Cardiac fibroblast (primary cell): ENCODE results near the gene DOCK11.

Experiments
- DNase-seq, 2 donors: peaks; one replicate each; pipeline versions ENCODE4 v3.0.0 to v3.0.0-alpha.2; 2010; ENCODE audit warnings: low read depth in 2 of 2
- H3K4me3 ChIP-seq, 2 donors: replicated peaks in 1 of 2; 1 replicate in 1 of 2; 2 replicates in 1 of 2; pipeline ENCODE4 v1.5.1; 2011; ENCODE audit warnings: low read depth in 2 of 2, low read length in 2 of 2, mild to moderate bottlenecking in 2 of 2, moderate library complexity in 1 of 2
- TF ChIP-seq, protein P1 (sequence below): IDR thresholded peaks from one replicate; pipeline ENCODE4 v1.5.1; 2011; ENCODE audit warnings: low read depth, mild to moderate bottlenecking, low read length, inconsistent platforms

DOCK11 gene

DNA sequence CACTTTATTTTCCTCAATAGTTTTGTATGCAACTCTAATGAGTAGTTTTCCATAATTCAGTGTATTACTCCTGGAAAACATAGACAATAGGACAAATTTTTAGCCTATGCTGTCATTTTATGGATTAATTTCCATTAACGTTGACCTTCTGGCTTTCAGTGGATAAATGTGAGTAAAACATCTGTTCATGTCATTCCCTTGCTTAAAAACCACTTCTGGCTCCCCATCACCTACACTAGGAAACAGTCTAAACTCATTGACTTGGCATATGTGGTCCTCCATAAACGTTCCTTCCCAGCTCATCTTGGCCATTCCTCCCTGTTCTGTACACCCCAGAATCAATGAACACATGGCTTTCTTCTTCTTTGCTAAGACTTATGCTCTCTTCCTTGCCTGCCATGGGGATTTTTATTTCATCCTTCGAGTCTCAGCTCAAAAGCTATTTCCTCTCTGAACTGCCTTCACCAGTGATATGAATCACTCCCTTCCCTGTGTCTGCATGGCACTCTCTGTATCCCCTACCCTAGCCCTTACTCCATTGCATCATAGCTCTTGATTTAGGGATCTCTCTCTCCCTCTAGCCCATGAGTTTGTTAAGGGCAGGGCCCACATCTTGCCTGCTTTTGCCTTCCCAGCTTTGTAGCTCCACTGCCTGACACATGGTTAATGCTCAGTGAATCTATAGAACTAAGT is 34.8 kb downstream of the DOCK11 start:
- TF ChIP-seq, protein P1, sequence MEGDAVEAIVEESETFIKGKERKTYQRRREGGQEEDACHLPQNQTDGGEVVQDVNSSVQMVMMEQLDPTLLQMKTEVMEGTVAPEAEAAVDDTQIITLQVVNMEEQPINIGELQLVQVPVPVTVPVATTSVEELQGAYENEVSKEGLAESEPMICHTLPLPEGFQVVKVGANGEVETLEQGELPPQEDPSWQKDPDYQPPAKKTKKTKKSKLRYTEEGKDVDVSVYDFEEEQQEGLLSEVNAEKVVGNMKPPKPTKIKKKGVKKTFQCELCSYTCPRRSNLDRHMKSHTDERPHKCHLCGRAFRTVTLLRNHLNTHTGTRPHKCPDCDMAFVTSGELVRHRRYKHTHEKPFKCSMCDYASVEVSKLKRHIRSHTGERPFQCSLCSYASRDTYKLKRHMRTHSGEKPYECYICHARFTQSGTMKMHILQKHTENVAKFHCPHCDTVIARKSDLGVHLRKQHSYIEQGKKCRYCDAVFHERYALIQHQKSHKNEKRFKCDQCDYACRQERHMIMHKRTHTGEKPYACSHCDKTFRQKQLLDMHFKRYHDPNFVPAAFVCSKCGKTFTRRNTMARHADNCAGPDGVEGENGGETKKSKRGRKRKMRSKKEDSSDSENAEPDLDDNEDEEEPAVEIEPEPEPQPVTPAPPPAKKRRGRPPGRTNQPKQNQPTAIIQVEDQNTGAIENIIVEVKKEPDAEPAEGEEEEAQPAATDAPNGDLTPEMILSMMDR: no peak
- peak; percentile 54 to 59 for DNase-seq
- H3K4me3 ChIP-seq: no peak overlapping the region

DNA sequence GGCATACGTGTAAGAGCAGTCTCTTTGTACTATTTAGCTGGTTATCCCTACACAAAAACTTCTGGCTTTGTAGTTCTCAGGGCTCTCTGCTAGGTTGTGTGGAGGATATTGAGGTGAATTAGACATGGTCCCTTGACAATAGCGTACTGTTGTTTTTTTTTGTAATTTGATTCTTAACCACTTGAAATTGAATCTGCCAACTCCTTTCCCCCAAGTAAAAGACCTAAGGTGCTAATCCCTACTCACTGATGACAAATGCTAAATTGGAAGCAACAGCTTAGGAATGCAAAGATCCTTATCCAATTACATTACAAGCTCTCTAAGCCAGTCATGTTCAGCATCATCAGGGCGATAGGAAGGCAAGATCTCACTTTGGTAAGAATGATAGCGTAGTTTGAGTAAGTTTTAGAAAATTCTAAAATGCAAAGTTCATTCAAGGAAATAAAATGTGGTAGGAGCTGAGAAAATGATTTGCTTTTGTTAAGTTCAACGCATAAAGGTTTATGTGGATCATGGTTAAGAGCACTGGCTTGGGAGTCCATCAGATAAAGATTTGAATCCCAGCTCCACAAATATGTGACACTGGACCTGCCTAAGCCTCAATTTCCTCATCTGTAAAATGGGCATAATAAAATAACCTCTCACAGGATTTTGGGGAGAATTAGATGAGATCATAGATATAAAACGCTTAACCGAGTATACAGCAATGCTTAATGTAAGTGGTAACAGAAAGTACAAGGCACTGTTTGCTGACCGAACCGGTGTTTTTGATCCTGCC is 39.3 kb downstream of the DOCK11 start:
- H3K4me3 ChIP-seq: no peak overlapping the region
- no peak for DNase-seq

DNA sequence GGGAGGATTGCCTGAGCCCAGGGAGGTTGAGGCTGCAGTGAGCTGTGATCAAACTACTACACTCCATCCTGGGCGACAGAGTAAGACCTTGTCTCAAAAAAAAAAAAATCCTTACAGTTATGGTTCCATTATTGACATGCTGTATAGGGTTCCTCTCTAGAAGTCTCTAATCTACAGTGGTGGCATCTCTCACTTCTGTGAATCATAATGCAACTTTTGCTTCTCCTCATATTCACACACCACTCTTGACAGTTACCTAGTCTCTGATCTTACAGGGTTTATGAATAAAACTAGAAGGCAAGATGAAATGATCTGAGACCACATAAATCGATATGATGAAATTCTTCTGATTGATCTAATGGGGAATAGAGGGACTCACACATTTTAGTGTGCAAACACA is 40.6 kb downstream of the DOCK11 start:
- TF ChIP-seq, protein P1: no peak
- H3K4me3 ChIP-seq: no peak overlapping the region
- DNase-seq: no peak

More for the DNA sequence above, 39.3 kb downstream of the DOCK11 start:
- TF ChIP-seq, protein P1: no peak

DNA sequence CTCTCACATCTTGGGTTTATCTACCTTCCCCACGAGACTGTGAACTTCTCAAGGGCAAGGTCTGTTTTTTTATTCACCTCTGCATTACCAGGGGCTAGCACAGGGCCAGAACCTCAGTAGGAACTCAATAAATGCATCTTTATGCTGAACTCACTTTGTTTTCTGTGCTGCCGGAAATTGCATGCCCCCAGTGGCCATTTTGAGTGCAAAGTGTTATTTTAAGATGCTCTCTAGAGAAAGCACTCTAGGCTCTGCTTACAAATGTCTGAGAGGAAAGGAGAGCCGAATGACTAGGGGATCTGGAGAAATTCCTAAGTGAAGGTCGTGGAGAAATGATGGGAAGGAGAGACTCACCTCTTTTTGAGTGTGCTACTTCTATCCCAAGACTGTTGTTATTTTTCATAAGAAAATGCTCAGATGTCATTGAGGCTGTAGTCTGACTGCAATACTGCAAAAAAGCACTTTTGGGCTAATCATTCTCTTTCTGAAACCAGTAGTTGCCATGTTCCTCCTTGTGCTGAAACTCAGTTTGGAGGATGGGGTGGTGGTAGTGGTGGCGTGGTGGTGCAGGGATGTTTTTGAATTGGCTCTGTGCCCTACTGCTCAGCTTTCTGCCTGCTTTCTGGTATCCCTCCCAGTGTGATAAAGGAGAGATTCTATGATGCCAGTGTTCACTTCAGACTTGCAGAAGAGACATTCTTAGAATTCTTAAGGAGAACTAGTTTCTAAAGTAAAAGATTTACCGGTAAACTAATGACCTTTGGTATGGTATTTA is 41.3 kb downstream of the DOCK11 start:
- TF ChIP-seq, protein P1: peak; percentile 53
- H3K4me3 ChIP-seq: no peak overlapping the region
- DNase-seq: peak; percentile 49 to 65

DNA sequence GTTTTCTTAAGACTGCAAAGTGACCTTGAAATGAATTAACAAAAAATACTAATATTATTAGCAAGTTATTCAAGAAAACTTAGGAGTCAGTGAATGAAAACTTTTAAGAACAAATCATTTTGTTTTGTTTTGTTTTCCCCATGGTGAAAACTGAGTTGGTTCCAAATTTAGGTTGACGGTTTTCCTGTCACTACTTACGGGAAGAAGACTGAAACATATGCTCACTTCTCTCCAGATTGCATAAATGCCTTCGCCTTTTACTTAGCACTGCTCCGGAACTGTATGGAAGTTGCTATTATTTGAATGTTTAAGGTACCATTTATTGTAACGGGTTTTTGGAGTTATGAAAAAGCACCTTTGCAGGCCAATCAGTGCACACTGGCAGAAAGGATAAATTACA is 42.8 kb downstream of the DOCK11 start:
- DNase-seq: peak in 1 of 2 donors; percentile 31
- H3K4me3 ChIP-seq: no peak overlapping the region
- TF ChIP-seq, protein P1: no peak

DNA sequence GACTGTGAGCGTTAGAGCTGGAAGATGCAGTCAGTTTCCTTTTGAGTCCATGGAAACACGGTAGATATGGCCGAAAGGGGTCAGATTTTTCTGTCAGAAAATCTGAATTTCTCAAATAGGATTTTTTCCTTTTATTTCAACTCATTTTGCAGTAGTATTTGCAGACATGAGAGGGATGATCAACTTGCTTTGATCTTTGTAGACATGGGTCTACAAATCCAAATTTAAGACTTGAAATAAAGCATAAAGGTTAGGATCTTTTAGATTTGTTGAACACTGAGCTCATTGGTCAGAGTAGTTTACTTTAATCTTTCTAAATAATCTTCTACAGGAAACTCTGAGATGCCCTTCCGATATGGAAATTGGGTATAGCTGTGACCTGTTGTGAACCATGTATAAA is 44.7 kb downstream of the DOCK11 start:
- DNase-seq: no peak
- TF ChIP-seq, protein P1: no peak
- no peak overlapping the region for H3K4me3 ChIP-seq
